ENCODE data around the gene SEC22C. TPM values are rescaled to one million over a fixed set of nuclear protein-coding genes. Genes with fewer than 3 reads are reported as not detected.

SEC22C gene
- total and polyA plus RNA-seq, 2 of the 13 experiments (the other 11 are each of a cell fraction or from before 2014, with no cell fraction given) = 20.0 to 40.0 TPM

GRCh38 chr3:42556089-42556632 is 25.6 kb downstream of the SEC22C start (continued):
- TF ChIP-seq ZNF530 (CRISPR knock-in tag; IDR thresholded peaks at IDR 0.05; ENCODE audit: low read depth) = no peak

- Histone ChIP-seq H3K79me2 (ENCODE audit: insufficient read depth, low read length) (no peaks in the 10 kb centered on the region), H3K9me3 (ENCODE audit: low read length) (no peaks in the 10 kb centered on the region), H2AFZ (ENCODE audit: low read length) (no peak overlapping the region), H3K36me3 (replicated peaks in 1 of 2; ENCODE audit: control insufficient read depth in 1 of 2, insufficient read depth in 2 of 2, low read length in 2 of 2) (peaks cover 13 to 42% of the 10 kb centered on the region in 2 experiments), H3K27me3 (ENCODE audit: control insufficient read depth in 1 of 2, insufficient read depth in 2 of 2, low read length in 2 of 2) (no peaks in the 10 kb centered on the region), H3K4me1 (ENCODE audit: insufficient read depth, low read length) (no peaks in the 10 kb centered on the region), H3K9ac (ENCODE audit: insufficient read depth, low read depth, low read length) (no peak overlapping the region), H3K4me2 (ENCODE audit: low read depth, low read length) (no peak overlapping the region), H4K20me1 (ENCODE audit: insufficient read depth, low read length) (no peaks in the 10 kb centered on the region), H3K4me3 (replicated peaks in 1 of 3; ENCODE audit: insufficient read depth in 1 of 3, low read depth in 2 of 3, low read length in 3 of 3) (no peak overlapping the region), H3K27ac (ENCODE audit: extremely low read length, insufficient read depth, low read length) (no peak overlapping the region)
- BruUV-seq (replicated peaks) = no TSS peak
- intact Hi-C loops (cut with micrococcal nuclease; ENCODE audit: unreplicated experiment) (no loop called here), in situ Hi-C loops (cut with HindIII; ENCODE audit: extremely low pct_ligation_motif_present, low pct_unique_long_range_greater_than_20kb) (no loop called here)
- ATAC-seq = no peak
- no peak for TF ChIP-seq SKIL (CRISPR knock-in tag; IDR thresholded peaks at IDR 0.05; ENCODE audit: borderline replicate concordance)
- no peak for TF ChIP-seq TAF1 (CRISPR knock-in tag; IDR thresholded peaks at IDR 0.05)
- no peak for TF ChIP-seq SKI (IDR thresholded peaks at IDR 0.05; ENCODE audit: partially characterized antibody)
- no peak for TF ChIP-seq HOXA3 (CRISPR knock-in tag; IDR thresholded peaks at IDR 0.05)
- no peak for TF ChIP-seq HIVEP1 (CRISPR knock-in tag; IDR thresholded peaks at IDR 0.05)
- no peak for TF ChIP-seq PCBP2 (optimal IDR thresholded peaks at IDR 0.05; ENCODE audit: low read depth, low read length, poor library complexity, severe bottlenecking)
- TF ChIP-seq ZNF552 (CRISPR knock-in tag; IDR thresholded peaks at IDR 0.05; ENCODE audit: borderline replicate concordance) = no peak
- TF ChIP-seq TBX3 (IDR thresholded peaks at IDR 0.05; ENCODE audit: borderline replicate concordance) = no peak
- FAIRE-seq = no peak
- ChIA-PET POLR2A (no interaction called here), CTCF (ENCODE audit: low intra/inter-chr PET ratio, low total read pairs) (no interaction called here)
- DNase-seq (ENCODE audit: low spot score) = no peak
- WGBS (ENCODE audit: low lambda C conversion rate) = 95% methylated on average over 1 of the region's 1 CpG
Observed at GRCh38 chr3:42552830-42553229, 28.9 kb downstream of the SEC22C start.

All from HepG2 (cell line).